Nephron progenitor cell (in vitro differentiated cells): ENCODE measurements around the gene CAD.

ENCODE experiments used
- DNase-seq: peaks from one replicate; pipeline ENCODE4 v3.0.0; 2021
- H3K27ac Mint-ChIP-seq: 2 replicates; pipeline ENCODE4 v1.8.0; 2021; ENCODE audit warnings: mild to moderate bottlenecking, moderate library complexity, mixed read lengths
- H3K27me3 Mint-ChIP-seq: 2 replicates; pipeline ENCODE4 v1.8.0; 2021; ENCODE audit warnings: mild to moderate bottlenecking, low read depth, mixed read lengths; ENCODE audit not compliant: poor library complexity
- H3K36me3 Mint-ChIP-seq: 2 replicates; pipeline ENCODE4 v1.8.0; 2021; ENCODE audit warnings: low read depth, mixed read lengths
- H3K4me1 Mint-ChIP-seq: 2 replicates; pipeline ENCODE4 v1.8.0; 2021; ENCODE audit warnings: mixed read lengths
- H3K4me3 Mint-ChIP-seq: 2 replicates; pipeline ENCODE4 v1.8.0; 2021; ENCODE audit warnings: mild to moderate bottlenecking, moderate library complexity, mixed read lengths
- H3K9me3 Mint-ChIP-seq: 2 replicates; pipeline ENCODE4 v1.8.0; 2021; ENCODE audit warnings: mild to moderate bottlenecking, moderate library complexity, mixed read lengths
- CTCF ChIP-seq: fragments of 200-600 bp; sonication (generic); IDR thresholded peaks from 2 replicates; pipeline ENCODE4 v1.5.0; 2021; ENCODE audit warnings: antibody characterized with exemption

CAD gene

GRCh38 chr2:27249891-27250651 lies 32.9 kb downstream of the CAD start:
- H3K36me3 Mint-ChIP-seq, result no peaks in the 10 kb centered on the region
- H3K4me1 Mint-ChIP-seq, result peaks cover 48% of the 10 kb centered on the region
- peak; percentile 79 for DNase-seq
- peak; percentile 62 for TF ChIP-seq CTCF
- H3K9me3 Mint-ChIP-seq, result no peaks in the 10 kb centered on the region
- peaks cover 12% of the 10 kb centered on the region for H3K27me3 Mint-ChIP-seq
- H3K4me3 Mint-ChIP-seq, result peak overlapping the region; percentile 58
- no peak overlapping the region for H3K27ac Mint-ChIP-seq

GRCh38 chr2:27250652-27251379 lies 33.6 kb downstream of the CAD start:
- no peak for DNase-seq
- Mint-ChIP-seq H3K27me3 (peaks cover 17% of the 10 kb centered on the region), H3K27ac (no peak overlapping the region), H3K4me3 (peak overlapping the region; percentile 58), H3K36me3 (no peaks in the 10 kb centered on the region), H3K9me3 (no peaks in the 10 kb centered on the region), H3K4me1 (peaks cover 55% of the 10 kb centered on the region)
- TF ChIP-seq CTCF, result no peak

- no peak for TF ChIP-seq CTCF
- Mint-ChIP-seq H3K4me3 (no peak overlapping the region), H3K27me3 (peaks cover 26% of the 10 kb centered on the region), H3K27ac (peak overlapping the region; percentile 59), H3K4me1 (peaks cover 59% of the 10 kb centered on the region), H3K36me3 (no peaks in the 10 kb centered on the region), H3K9me3 (no peaks in the 10 kb centered on the region)
- no peak for DNase-seq
Observed at GRCh38 chr2:27251766-27252165, 34.6 kb downstream of the CAD start.

GRCh38 chr2:27255187-27255586 lies 38.0 kb downstream of the CAD start:
- H3K4me3 Mint-ChIP-seq, result no peak overlapping the region
- H3K4me1 Mint-ChIP-seq, result peaks cover 42% of the 10 kb centered on the region
- no peak for TF ChIP-seq CTCF
- H3K27me3 Mint-ChIP-seq, result peaks cover 56% of the 10 kb centered on the region
- no peak for DNase-seq
- H3K36me3 Mint-ChIP-seq, result no peaks in the 10 kb centered on the region
- no peaks in the 10 kb centered on the region for H3K9me3 Mint-ChIP-seq
- H3K27ac Mint-ChIP-seq, result no peak overlapping the region

- no peaks in the 10 kb centered on the region for H3K36me3 Mint-ChIP-seq
- H3K27ac Mint-ChIP-seq, result no peak overlapping the region
- no peak for TF ChIP-seq CTCF
- no peak overlapping the region for H3K4me3 Mint-ChIP-seq
- no peak for DNase-seq
- H3K4me1 Mint-ChIP-seq, result peaks cover 39% of the 10 kb centered on the region
- H3K9me3 Mint-ChIP-seq, result no peaks in the 10 kb centered on the region
- H3K27me3 Mint-ChIP-seq, result peaks cover 57% of the 10 kb centered on the region
Observed at GRCh38 chr2:27255660-27256059, 38.5 kb downstream of the CAD start.
